ENCODE measurements around the gene PDSS2.

PDSS2 gene

DNA sequence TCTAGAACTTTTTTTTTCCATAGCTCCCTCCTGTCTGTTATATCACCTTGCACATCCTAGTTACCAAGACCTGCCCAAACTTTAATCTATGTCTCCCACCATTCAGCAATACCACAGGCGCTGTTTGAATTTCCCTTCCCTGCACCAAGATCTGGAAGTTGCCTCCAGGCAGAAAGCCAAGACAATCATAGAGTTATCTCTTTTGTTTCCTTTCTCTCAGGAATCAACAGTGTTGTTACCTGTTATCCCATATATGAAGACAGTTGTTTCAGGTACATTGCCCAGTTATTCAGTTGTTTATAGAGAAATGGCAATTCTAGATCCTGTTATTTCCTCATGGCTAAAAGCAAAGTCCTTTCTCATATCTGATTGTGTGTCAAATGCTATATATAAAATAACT is 63.2 kb downstream of the PDSS2 start:
- DNase-seq (ENCODE audit: low spot score): no peak
- in situ Hi-C loops (cut with MboI; ENCODE audit: low sequenced_read_pairs, unreplicated experiment): no loop called here
- no peak for TF ChIP-seq CTCF (IDR thresholded peaks at IDR 0.05; ENCODE audit: borderline replicate concordance, control extremely low read depth, extremely low read depth, insufficient read depth, missing control alignments)

DNA sequence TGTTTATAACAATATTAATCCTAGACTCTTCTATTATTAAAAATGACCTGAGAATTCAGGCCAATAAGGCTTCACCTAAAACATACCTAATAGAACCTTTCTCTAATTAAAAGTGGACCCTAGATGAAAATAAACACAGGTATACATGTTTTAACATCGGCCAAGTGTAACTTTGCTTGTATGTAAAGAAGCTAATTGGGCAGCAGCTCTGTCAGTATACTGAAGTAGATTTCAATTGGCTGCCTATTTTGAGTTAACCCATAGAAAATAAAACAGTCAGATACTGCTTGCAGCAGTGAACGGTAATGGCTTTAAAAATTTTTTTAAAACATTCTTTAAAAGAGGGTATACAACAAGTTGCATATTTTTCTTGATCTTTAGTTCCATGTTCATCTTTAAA is 67.3 kb downstream of the PDSS2 start:
- DNase-seq (ENCODE audit: low spot score): no peak
- in situ Hi-C loops (cut with MboI; ENCODE audit: low sequenced_read_pairs, unreplicated experiment): no loop called here
- no peak for TF ChIP-seq CTCF (IDR thresholded peaks at IDR 0.05; ENCODE audit: borderline replicate concordance, control extremely low read depth, extremely low read depth, insufficient read depth, missing control alignments)

DNA sequence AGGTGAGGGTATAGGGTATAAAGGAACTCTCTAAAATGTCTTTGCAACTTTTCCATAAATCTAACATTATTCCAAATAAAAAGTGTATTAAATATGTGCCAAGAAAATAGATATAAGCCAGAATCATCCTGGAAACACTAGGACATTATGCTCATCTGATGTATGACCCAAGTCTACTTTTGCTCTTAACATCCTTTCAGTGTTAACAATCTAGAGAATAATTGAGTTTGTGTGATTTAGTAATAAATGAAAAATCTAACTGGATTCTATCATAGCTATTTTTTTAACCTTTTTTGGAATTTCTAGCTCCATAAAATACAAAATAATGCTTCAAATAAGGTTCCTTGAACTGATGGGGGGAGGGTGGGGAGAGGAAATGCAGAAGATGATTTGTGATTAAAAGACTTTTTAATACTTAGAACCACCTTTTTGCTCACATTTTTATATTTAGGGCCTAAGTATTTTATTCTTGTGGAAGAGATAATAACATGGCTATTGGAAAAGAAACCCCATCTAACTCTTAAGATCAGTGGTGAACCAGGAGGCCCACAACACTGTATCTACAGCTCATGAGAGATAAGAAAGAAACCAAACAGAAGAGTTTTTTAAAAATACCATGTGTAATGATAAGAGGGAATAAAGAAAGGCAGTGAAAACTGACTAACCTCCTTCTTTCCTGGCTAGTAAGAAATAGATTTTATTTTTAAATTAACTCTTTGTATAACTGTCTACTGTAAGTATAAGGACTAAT is 68.5 kb downstream of the PDSS2 start:
- in situ Hi-C loops (cut with MboI; ENCODE audit: low sequenced_read_pairs, unreplicated experiment): no loop called here
- no peak for DNase-seq (ENCODE audit: low spot score)
- no peak for TF ChIP-seq CTCF (IDR thresholded peaks at IDR 0.05; ENCODE audit: borderline replicate concordance, control extremely low read depth, extremely low read depth, insufficient read depth, missing control alignments)

GRCh38 chr6:107390056-107390455 is 69.3 kb downstream of the PDSS2 start:
- in situ Hi-C loops (cut with MboI; ENCODE audit: low sequenced_read_pairs, unreplicated experiment): no loop called here
- TF ChIP-seq CTCF (IDR thresholded peaks at IDR 0.05; ENCODE audit: borderline replicate concordance, control extremely low read depth, extremely low read depth, insufficient read depth, missing control alignments): no peak
- DNase-seq (ENCODE audit: low spot score): no peak

- DNase-seq (ENCODE audit: low spot score): no peak
- TF ChIP-seq CTCF (IDR thresholded peaks at IDR 0.05; ENCODE audit: borderline replicate concordance, control extremely low read depth, extremely low read depth, insufficient read depth, missing control alignments): no peak
- in situ Hi-C loops (cut with MboI; ENCODE audit: low sequenced_read_pairs, unreplicated experiment): no loop called here
These were observed 72.5 kb downstream of the PDSS2 start for GRCh38 chr6:107386904-107387303.

GRCh38 chr6:107386340-107386739 is 73.0 kb downstream of the PDSS2 start:
- DNase-seq (ENCODE audit: low spot score): no peak
- in situ Hi-C loops (cut with MboI; ENCODE audit: low sequenced_read_pairs, unreplicated experiment): no loop called here
- TF ChIP-seq CTCF (IDR thresholded peaks at IDR 0.05; ENCODE audit: borderline replicate concordance, control extremely low read depth, extremely low read depth, insufficient read depth, missing control alignments): no peak

All from GM13976 (cell line).